GM19468 (cell line): ENCODE results near the gene GRIN3A.
"Not testable (repeated sequence)": the region's sequence is repeated elsewhere in the genome, so short reads cannot be mapped to it uniquely, and the experiment has no call there.

Source experiments
- ATAC-seq: cut with Tn5 transposase; IDR thresholded peaks from one replicate; pipeline ENCODE4 v1.9.1; 2021; ENCODE audit warnings: mild to moderate bottlenecking, moderate library complexity, moderate number of reproducible peaks; ENCODE audit not compliant: unreplicated experiment; ENCODE audit errors: extremely low read depth

Gene GRIN3A

GRCh38 chr9:101738566-101739183 lies at the start of gene GRIN3A:
TSS of gene GRIN3A (minus strand) at chr9:101738647. CDS start at chr9:101737979, 668 bp downstream.
- ATAC-seq, result no peak

GRCh38 chr9:101787891-101788290 lies 49.4 kb upstream of the GRIN3A start:
- no peak for ATAC-seq

- ATAC-seq, result no peak
These were observed 39.9 kb upstream of the GRIN3A start for GRCh38 chr9:101778332-101778731.

- ATAC-seq, result no peak
These were observed 26.0 kb upstream of the GRIN3A start for GRCh38 chr9:101764472-101764871.

GRCh38 chr9:101758304-101758930 lies 20.0 kb upstream of the GRIN3A start:
- ATAC-seq, result no peak

- ATAC-seq, result no peak
These were observed 15.3 kb upstream of the GRIN3A start for GRCh38 chr9:101753716-101754115.

GRCh38 chr9:101751895-101752294 lies 13.4 kb upstream of the GRIN3A start:
- ATAC-seq, result no peak

GRCh38 chr9:101739311-101739710 lies 864 bp upstream of the GRIN3A start:
- ATAC-seq, result no peak

GRCh38 chr9:101737705-101738565 lies 512 bp downstream of the GRIN3A start:
- no peak for ATAC-seq

GRCh38 chr9:101737165-101737704 lies 1.2 kb downstream of the GRIN3A start:
- no peak for ATAC-seq

GRCh38 chr9:101736717-101737116 lies 1.7 kb downstream of the GRIN3A start:
- ATAC-seq, result no peak

- ATAC-seq, result no peak
These were observed 7.0 kb downstream of the GRIN3A start for GRCh38 chr9:101731429-101731828.

GRCh38 chr9:101727612-101728524 lies 10.6 kb downstream of the GRIN3A start:
- no peak for ATAC-seq

- ATAC-seq, result not testable (repeated sequence)
These were observed 14.2 kb downstream of the GRIN3A start for GRCh38 chr9:101724271-101724670.

- no peak for ATAC-seq
These were observed 20.3 kb downstream of the GRIN3A start for GRCh38 chr9:101718192-101718591.

GRCh38 chr9:101716629-101717028 lies 21.8 kb downstream of the GRIN3A start:
- ATAC-seq, result no peak

GRCh38 chr9:101711330-101711941 lies 27.0 kb downstream of the GRIN3A start:
- peak; percentile 58 for ATAC-seq

- no peak for ATAC-seq
These were observed 29.6 kb downstream of the GRIN3A start for GRCh38 chr9:101708855-101709254.

- ATAC-seq, result no peak
These were observed 30.7 kb downstream of the GRIN3A start for GRCh38 chr9:101707721-101708120.
